ENCODE measurements around the gene CFAP54.
"Not testable (repeated sequence)": the region's sequence is repeated elsewhere in the genome, so short reads cannot be mapped to it uniquely, and the experiment has no call there.

The CFAP54 gene

DNA sequence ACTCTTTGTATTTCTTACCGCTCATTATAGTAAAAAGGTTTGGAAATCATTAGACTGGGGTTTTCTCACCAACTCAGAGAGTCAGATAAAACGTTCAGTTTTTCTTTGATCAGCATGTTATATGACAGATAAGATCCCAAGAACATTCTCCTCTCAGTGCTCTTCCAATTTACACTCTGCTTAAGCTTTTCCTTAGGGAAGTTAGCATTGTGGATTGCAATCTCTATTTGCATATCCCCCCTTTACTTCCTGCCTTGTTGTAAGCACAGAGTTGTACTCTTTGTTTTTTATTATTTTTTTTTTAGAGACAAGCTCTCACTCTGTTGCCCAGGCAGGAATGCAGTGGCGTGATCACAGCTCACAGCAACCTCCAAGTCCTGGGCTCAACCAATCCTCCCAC lies 11.4 kb upstream of the CFAP54 start:
- DNase-seq: no peak

DNA sequence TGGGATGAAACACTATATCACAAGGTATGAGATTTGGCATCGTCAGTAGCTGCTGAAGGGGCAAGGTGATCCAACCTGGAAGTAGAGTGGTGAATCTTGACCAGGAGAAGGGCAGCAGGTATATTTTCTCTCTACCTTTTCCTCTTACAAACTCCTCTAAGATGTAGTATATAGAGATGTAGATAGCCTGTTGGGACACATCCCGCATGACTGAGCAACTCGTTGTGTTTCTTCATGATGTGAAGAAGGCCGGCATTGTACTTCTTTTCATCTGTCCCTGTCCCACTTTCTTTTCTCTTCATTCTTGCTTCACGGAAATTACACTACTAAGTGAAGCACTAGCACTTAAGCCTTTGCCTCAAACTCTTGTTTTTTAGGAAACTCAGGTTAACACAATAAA lies 7.3 kb upstream of the CFAP54 start:
- no peak for DNase-seq

GRCh38 chr12:96483116-96483515 lies 6.3 kb upstream of the CFAP54 start:
- DNase-seq: no peak

DNA sequence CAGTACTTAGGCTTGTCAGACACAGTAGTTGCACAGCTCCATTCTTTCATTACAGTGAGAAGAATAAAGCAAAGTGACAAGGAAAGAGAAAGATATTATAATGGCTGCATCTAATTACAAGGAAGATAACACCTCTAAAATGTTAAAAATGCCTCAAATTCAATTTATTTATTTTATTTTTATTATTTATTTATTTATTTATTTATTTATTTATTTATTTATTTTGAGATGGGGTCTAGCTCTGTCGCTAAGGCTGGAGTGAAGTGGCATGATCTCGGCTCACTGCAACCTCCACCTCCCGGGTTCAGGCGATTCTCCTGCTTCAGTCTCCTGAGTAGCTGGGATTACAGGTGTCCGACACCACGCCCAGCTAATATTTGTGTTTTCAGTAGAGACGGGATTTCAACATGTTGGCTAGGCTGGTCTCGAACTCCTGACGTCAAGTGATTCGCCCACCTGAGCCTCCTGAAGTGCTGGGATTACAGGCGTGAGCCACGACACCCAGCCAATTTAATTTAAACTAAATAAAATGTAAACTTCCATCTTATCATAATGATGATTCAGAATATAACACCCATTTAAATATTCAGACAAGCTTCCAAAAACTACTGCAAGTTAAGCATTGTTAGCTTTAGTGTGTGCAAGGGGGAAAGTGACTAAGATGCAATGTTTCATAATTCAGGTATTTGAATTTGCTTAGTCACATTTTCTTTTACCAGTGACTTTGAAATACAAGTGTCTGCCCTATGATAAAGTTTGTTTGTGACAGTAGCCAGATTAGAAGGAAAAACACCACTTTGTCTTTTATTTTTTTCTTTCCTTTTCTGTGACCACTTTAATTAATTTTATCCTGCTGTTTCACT lies 2.4 kb upstream of the CFAP54 start:
- no peak for DNase-seq

GRCh38 chr12:96487634-96488033 lies 1.7 kb upstream of the CFAP54 start:
- DNase-seq: no peak

- DNase-seq: no peak
Observed at GRCh38 chr12:96493106-96493505, 3.7 kb downstream of the CFAP54 start.

- not testable (repeated sequence) for DNase-seq
Observed at GRCh38 chr12:96494154-96494553, 4.8 kb downstream of the CFAP54 start.

DNA sequence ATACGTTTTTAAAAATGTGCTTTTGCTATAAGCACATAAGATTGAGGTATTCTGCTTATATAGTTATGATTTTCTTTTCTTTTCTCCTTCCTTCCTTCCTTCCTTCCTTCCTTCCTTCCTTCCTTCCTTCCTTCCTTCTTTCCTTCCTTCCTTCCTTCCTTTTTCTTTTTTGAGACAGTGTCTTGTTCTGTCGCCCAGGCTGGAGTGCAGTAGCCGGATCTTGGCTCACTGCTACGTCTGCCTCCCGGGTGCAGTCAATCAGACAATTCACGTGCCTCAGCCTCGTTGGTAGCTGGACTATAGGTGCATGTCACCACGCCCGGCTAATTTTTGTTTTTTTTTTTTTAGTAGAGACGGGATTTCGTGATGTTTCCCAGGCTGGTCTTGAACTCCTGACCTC lies 5.8 kb downstream of the CFAP54 start:
- DNase-seq: no peak

GRCh38 chr12:96495841-96496545 lies 6.6 kb downstream of the CFAP54 start:
- no peak for DNase-seq

- no peak for DNase-seq
Observed at GRCh38 chr12:96496944-96497343, 7.6 kb downstream of the CFAP54 start.

DNA sequence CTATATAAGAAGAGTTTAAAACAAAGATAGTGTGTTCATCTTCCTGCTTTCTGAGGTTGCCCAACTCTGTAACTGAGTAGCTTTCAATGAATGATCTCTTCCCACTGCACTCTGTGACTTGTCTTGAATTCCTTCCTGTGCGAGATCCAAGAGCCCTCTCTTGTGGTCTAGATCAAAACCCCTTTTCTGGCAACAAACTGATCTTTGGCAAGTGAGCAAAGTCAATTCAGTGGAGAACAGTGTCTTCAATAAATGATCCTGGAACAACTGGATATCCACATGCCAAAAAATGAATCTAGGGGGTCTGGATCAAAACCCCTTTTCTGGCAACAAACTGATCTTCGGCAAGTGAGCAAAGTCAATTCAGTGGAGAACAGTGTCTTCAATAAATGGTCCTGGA lies 8.5 kb downstream of the CFAP54 start:
- no peak for DNase-seq

GRCh38 chr12:96500693-96501092 lies 11.3 kb downstream of the CFAP54 start:
- peak; percentile 50 for DNase-seq

- DNase-seq: peak; percentile 80
Observed at GRCh38 chr12:96501133-96501761, 11.9 kb downstream of the CFAP54 start.

- DNase-seq: no peak
Observed at GRCh38 chr12:96501908-96502307, 12.5 kb downstream of the CFAP54 start.

GRCh38 chr12:96502477-96502876 lies 13.1 kb downstream of the CFAP54 start:
- peak; percentile 16 for DNase-seq

GRCh38 chr12:96502949-96503532 lies 13.7 kb downstream of the CFAP54 start:
- no peak for DNase-seq

GRCh38 chr12:96503976-96504375 lies 14.6 kb downstream of the CFAP54 start:
- no peak for DNase-seq

DNA sequence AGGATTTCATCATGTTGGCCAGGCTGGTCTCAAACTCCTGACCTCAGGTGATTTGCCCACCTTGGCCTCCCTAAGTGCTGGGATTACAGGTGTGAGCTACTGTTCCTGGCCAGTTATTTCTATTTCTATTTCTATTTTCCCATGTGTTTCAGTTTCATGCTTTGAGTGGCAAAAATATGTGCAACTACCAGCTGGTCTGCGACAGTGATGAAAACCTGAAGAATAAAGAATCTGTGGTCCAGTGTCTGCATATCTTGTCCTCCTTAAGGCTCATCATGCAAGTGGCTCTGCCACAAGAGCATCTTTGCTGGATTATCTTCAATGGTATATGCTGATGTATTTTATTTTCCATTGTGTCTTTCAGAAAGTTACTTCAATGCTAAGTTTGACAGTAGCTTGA lies 17.4 kb downstream of the CFAP54 start:
- no peak for DNase-seq

DNA sequence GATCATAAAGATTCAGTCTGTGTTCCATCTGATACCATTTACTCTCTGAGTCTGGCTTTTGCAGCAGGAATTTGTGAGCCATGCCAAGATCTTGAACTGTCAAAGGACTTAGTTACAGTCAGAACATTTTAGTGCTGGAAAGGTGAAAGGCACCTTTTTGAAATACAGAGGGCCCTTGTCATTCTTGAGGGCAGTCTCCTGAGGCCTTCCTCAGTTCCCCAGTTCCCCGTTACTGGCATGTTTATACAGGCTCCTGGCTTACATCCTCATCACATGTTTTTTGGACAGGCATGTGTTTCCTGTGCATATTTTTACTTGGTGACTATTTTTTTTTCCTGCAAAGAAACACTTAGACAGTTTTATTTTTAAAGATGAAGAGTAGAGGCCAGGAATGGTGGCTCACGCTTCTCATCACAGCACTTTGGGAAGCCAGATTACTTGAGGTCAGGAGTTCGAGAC lies 21.0 kb downstream of the CFAP54 start:
- DNase-seq: no peak

- peak; percentile 8 for DNase-seq
Observed at GRCh38 chr12:96513166-96513565, 23.8 kb downstream of the CFAP54 start.

DNA sequence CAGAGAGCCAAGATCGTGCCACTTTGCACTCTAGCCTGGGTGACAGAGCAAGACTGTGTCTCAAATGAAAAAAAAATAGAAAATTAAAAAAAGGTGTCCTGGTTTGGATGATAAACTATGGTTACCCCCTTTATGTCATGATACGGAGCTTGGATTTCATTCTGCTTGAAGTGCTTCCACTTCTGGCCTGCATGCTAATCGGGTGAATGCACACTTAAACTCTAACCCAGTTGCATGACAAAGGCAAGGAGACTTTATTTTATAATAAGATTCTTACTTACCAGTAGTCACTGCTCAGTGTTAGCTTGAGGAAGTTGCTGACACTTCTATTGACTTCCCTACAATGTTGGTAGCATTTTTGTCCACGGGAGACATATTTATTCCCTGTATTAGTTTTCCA lies 24.3 kb downstream of the CFAP54 start:
- DNase-seq: no peak

- DNase-seq: peak; percentile 14
Observed at GRCh38 chr12:96514328-96514727, 25.0 kb downstream of the CFAP54 start.

Measured in NCI-H69 (cell line).